ENCODE data around the gene CCDC12.

Gene CCDC12

DNA sequence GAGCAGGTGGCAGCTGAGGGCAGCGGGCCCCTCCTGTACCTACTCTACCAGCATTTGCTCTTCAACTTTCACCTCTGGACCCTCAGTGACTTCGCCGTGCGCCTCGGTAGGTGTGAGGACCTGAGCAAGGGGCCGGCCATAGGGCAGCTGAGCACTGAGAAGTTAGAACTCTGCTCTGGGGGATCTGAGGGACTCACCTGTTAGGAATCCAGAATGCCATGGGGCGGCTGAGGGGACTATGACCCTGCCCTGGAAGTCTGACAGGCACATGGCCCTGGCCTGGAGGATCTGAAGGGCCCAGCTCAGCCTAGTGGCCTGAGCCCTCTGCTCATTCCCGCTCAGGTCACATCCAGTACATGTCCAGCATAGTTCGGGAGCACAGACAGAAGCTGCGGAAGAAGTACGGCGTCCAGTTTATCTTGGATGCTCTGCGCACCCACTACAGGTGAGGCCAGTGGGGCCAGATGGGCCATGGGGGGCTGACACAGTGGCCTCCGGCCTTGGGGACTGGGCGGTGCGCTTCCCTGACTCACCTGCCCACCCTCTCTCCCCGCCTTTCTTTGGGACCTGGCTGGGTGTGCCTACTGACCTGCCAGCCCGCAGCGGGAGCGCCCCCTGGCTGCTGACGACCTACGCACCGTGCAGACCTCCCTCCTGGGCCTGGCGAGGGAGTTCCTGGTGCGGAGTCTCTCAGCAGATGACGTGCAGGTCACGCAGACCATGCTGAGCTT lies 21.7 kb upstream of the CCDC12 start:
- peak; percentile 85 for DNase-seq (ENCODE audit: extremely low spot score)
- TF ChIP-seq LEF1 (IDR thresholded peaks at IDR 0.05; ENCODE audit: borderline replicate concordance) (no peak), FOXK2 (IDR thresholded peaks at IDR 0.05) (no peak), ELF4 (IDR thresholded peaks at IDR 0.05) (no peak), SP1 (IDR thresholded peaks at IDR 0.05) (no peak), NFRKB (IDR thresholded peaks at IDR 0.05) (no peak), L3MBTL2 (conservative IDR thresholded peaks at IDR 0.05) (no peak), ARNT (IDR thresholded peaks at IDR 0.05) (no peak), FOXA1 (IDR thresholded peaks at IDR 0.05) (no peak)
- TF ChIP-seq, protein P1, sequence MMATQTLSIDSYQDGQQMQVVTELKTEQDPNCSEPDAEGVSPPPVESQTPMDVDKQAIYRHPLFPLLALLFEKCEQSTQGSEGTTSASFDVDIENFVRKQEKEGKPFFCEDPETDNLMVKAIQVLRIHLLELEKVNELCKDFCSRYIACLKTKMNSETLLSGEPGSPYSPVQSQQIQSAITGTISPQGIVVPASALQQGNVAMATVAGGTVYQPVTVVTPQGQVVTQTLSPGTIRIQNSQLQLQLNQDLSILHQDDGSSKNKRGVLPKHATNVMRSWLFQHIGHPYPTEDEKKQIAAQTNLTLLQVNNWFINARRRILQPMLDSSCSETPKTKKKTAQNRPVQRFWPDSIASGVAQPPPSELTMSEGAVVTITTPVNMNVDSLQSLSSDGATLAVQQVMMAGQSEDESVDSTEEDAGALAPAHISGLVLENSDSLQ (IDR thresholded peaks at IDR 0.05) = no peak
- POLR2A ChIA-PET = interaction anchor here (0.6 to 1.1 kb wide), 2 partner anchors 11 to 18 kb away, joined by 3 to 4 read pairs; partner anchors contain the start of gene NBEAL2
- CTCF ChIA-PET = interaction anchor here (0.6 to 1.5 kb wide), 10 partner anchors 11 to 89 kb away, joined by 3 to 6 read pairs (median 3); no protein-coding TSS in a partner anchor

DNA sequence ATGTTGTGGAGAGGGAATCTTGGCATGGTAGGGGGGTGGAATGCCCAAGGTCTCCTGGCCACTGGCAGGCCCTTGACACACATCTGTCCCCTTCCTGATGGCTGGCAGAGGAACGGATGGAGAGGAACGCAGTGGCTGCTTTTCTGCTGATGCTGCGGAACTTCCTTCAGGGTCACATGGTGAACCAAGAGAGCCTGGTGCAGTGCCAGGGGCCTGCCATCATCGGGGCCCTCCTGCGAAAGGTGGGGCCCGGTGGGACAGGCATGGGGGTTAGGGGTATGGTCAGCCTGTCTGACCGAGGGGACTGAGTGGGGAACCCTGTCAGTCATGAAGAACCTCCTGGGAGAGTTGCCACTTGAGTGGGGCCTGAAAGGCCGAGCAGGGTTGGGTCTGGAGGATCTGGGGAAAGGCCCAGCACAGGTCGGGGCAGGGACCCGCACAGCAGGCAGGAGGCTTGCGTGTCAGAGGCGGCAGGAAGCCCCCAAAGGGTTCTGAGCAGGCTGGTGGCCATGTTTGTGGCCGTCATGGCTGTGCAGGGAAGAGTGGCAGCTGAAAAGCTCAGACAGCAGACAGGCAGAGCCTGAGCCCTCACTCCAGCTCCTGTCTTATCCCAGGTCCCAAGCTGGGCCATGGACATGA lies 21.0 kb upstream of the CCDC12 start:
- POLR2A ChIA-PET = interaction anchor here (1.1 to 1.2 kb wide), 3 partner anchors 12 to 18 kb away, joined by 4 to 5 read pairs (median 4); partner anchors contain the start of gene NBEAL2
- TF ChIP-seq FOXA1 (IDR thresholded peaks at IDR 0.05) = no peak
- no peak for TF ChIP-seq SUZ12 (IDR thresholded peaks at IDR 0.05)
- TF ChIP-seq ELF4 (IDR thresholded peaks at IDR 0.05) = no peak
- no peak for TF ChIP-seq HDGF (IDR thresholded peaks at IDR 0.05; ENCODE audit: borderline replicate concordance)
- TF ChIP-seq, protein P1 (IDR thresholded peaks at IDR 0.05) = no peak
- no peak for TF ChIP-seq CTBP1 (IDR thresholded peaks at IDR 0.05; ENCODE audit: borderline replicate concordance)
- TF ChIP-seq BHLHE40 (IDR thresholded peaks at IDR 0.05; ENCODE audit: borderline replicate concordance) = no peak
- TF ChIP-seq LEF1 (IDR thresholded peaks at IDR 0.05; ENCODE audit: borderline replicate concordance) = no peak
- no peak for TF ChIP-seq SP1 (IDR thresholded peaks at IDR 0.05)
- no peak for TF ChIP-seq FOXK2 (IDR thresholded peaks at IDR 0.05)
- TF ChIP-seq ARNT (IDR thresholded peaks at IDR 0.05) = no peak
- TF ChIP-seq ZNF384 (IDR thresholded peaks at IDR 0.05) = no peak
- TF ChIP-seq NFRKB (IDR thresholded peaks at IDR 0.05) = no peak

DNA sequence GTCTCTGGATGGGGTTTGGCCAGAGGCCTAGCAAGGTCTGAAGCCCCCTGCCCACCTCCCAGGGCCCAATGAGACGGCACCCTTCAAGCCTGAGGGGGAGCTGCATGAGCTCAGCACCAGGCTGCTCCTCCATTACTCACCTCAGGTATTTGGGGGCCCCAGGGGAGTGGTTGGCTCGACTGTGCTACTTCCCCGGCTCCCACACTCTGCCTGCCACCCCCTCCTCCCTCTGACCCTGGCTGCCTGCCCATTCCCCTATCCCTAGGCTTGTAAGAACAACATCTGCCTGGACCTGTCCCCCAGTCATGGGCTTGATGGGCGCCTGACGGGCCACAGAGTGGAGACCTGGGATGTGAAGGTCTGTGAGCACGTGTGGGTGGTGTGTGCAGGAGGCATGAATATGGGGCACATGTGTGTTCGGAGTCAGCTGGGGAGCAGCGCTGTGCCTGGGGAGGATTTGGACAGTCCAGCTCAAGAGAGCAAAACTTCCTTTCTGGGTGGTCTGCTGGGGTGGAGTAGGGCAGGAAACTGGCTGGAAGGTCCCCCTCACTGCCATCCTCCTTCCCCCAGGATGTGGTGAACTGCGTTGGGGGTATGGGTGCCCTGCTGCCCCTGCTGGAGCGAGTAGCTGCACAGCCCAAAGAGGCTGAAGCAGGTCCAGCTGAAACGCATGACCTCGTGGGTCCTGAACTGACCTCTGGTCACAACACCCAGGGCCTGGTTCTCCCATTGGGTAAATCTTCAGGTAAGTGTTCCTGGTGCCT lies 20.3 kb upstream of the CCDC12 start:
- CTCF ChIA-PET = interaction anchor here (1.5 kb wide), 1 partner anchor 74 kb away, joined by 5 read pairs; no protein-coding TSS in a partner anchor

More for the DNA sequence above, 21.0 kb upstream of the CCDC12 start:
- CTCF ChIA-PET = interaction anchor here (0.6 to 1.5 kb wide), 7 partner anchors 16 to 88 kb away, joined by 3 to 6 read pairs (median 4); no protein-coding TSS in a partner anchor
- DNase-seq (ENCODE audit: extremely low spot score) = no peak

DNA sequence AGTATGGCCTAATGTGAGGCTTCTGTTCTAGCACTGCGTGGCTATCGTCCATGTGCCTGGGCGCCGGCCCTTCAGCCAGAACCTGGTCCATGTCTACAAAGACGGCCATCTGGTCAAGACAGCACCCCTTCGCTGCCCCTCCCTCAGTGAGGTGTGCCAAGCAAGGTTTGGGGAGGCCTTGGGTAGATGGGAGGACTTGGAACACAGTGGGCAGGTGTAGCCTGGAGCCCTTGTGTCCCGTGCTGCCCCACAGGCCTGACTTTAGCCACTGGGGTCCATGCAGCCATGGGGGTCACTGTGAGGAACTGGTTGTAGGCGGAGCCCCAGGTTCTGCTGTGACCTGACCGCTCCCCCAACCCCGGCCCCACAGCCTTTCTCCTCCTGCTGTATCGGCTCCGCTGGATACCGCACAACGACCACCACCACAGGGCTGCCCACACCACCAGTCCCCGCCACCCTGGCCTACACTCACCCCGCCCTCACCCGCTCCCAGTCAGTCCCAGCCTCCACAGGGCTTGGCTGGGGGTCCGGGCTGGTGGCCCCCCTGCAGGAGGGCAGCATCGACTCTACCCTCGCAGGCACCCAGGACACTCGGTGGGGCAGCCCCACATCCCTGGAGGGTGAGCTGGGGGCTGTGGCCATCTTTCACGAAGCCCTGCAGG lies 19.5 kb upstream of the CCDC12 start:
- ChIA-PET CTCF (no interaction called here), POLR2A (interaction anchor here (1.1 to 2.0 kb wide), 4 partner anchors 13 to 17 kb away, joined by 3 to 7 read pairs (median 4); partner anchors contain the start of gene NBEAL2)
- no peak for DNase-seq (ENCODE audit: extremely low spot score)
- TF ChIP-seq CTBP1 (IDR thresholded peaks at IDR 0.05; ENCODE audit: borderline replicate concordance) (no peak), ZNF384 (IDR thresholded peaks at IDR 0.05) (no peak), FOXA1 (IDR thresholded peaks at IDR 0.05) (no peak), L3MBTL2 (conservative IDR thresholded peaks at IDR 0.05) (no peak), BHLHE40 (IDR thresholded peaks at IDR 0.05; ENCODE audit: borderline replicate concordance) (no peak), FOXM1 (IDR thresholded peaks at IDR 0.05; ENCODE audit: borderline replicate concordance) (no peak), ELF4 (IDR thresholded peaks at IDR 0.05) (no peak), SUZ12 (IDR thresholded peaks at IDR 0.05) (no peak), ARNT (IDR thresholded peaks at IDR 0.05) (no peak), SP1 (IDR thresholded peaks at IDR 0.05) (no peak), LEF1 (IDR thresholded peaks at IDR 0.05; ENCODE audit: borderline replicate concordance) (no peak), HDGF (IDR thresholded peaks at IDR 0.05; ENCODE audit: borderline replicate concordance) (no peak), NFRKB (IDR thresholded peaks at IDR 0.05) (no peak), FOXK2 (IDR thresholded peaks at IDR 0.05) (no peak), TARDBP (IDR thresholded peaks at IDR 0.05) (no peak)
- TF ChIP-seq, protein P1 (IDR thresholded peaks at IDR 0.05) = no peak

More for the DNA sequence above, 20.3 kb upstream of the CCDC12 start:
- no peak for TF ChIP-seq SP1 (IDR thresholded peaks at IDR 0.05)
- TF ChIP-seq LEF1 (IDR thresholded peaks at IDR 0.05; ENCODE audit: borderline replicate concordance) = no peak
- no peak for TF ChIP-seq HDGF (IDR thresholded peaks at IDR 0.05; ENCODE audit: borderline replicate concordance)
- no peak for TF ChIP-seq FOXK2 (IDR thresholded peaks at IDR 0.05)
- no peak for TF ChIP-seq ELF4 (IDR thresholded peaks at IDR 0.05)
- no peak for TF ChIP-seq BHLHE40 (IDR thresholded peaks at IDR 0.05; ENCODE audit: borderline replicate concordance)
- TF ChIP-seq L3MBTL2 (conservative IDR thresholded peaks at IDR 0.05) = no peak
- no peak for TF ChIP-seq SUZ12 (IDR thresholded peaks at IDR 0.05)
- TF ChIP-seq, protein P1 (IDR thresholded peaks at IDR 0.05) = no peak
- no peak for TF ChIP-seq ARNT (IDR thresholded peaks at IDR 0.05)
- no peak for DNase-seq (ENCODE audit: extremely low spot score)
- POLR2A ChIA-PET = interaction anchor here (1.1 to 1.2 kb wide), 2 partner anchors 12 to 17 kb away, joined by 4 to 5 read pairs; partner anchors contain the start of gene NBEAL2
